Stimulated activated CD4-positive, alpha-beta T cell treated with anti-CD3 and anti-CD28 coated beads, Interleukin-12 subunit alpha, Interleukin-12 subunit beta, amount 100 ng/mL, for 48 hours (primary cell): ENCODE results near the gene HABP2.

ENCODE experiments used
- DNase-seq, 3 donors: peaks; one replicate each; pipeline ENCODE4 v3.0.0-alpha.2; 2020; ENCODE audit warnings: low read depth in 2 of 3, low spot score in 1 of 3

HABP2 gene

DNA sequence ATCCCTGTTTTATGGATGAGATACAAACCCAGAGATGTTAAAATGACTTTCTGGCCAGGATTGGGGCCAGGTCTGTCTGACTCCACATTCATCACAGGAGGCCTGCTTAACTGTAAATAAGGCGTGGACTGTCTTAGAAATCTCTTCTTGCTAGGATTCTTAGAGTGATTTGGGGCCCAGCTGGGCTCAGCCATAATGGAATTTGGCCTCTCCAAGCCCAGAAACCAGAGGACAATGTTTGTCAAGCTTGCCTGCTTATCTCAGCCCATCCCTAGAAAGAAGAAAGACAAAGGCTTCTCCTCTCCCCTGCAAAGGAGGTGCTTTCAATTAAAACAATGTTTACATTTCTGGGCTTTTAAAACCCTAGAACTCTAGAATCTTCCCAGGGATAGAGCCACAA is 2.9 kb downstream of the HABP2 start:
- DNase-seq = no peak

DNA sequence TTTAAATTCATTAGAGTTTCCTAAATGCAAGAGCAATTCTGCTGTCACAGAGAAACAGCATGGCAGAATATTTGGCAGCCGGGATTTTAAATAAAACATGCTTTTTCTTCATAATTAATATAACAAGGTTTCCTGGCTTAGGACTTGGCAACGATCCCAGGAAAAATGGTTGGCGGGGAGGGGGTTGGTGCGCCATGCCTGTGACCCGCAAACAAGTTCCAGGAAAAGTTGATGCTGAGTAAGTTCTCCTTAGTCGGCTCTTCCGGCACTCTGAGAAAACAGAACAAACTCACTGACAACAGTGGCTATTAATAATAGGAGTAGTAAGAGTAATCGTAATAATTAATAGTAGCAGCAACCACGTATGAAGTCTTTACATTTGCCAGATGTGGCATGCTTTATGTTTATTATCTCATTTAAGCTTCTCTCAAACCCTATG is 4.6 kb downstream of the HABP2 start:
- no peak for DNase-seq

DNA sequence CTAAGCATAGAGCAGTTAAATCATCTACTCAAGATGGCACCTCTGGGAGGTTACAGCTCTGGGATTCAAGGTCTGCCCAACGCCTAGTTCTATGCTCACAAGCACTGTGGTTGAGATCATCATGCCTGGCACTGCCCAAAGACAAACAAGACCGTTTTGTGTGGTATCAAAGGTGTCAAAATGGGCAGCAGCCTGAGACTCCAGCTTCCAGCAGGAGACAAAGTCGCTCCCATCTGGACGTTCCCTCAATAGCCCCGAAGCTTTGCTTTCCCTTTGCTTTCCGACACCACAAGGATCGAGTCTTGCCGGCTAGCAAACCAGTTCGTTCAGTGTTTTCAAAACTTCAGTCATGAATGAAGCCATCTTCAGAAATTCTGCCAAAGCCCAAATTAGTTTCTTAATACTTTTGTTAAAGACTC is 5.1 kb downstream of the HABP2 start:
- no peak for DNase-seq

DNA sequence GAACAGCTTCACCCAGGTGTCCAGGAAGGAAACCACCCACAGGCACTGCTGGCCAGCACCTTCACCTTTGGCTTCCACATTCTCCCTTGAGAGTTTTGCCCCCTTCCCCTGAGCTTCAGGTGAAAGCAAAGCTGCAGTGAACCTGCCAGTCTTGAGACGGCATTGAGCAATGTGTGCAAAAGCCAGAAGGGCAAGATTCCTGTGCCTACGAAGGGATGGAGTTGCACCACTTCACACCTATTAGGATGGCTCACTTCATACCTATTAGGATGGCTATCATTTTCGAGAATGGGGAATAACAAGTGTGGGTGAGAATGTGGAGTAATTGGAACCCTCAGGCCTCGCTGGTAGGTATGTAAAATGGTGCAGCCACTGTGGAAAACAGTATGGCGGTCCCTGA is 7.2 kb downstream of the HABP2 start:
- DNase-seq = no peak

DNA sequence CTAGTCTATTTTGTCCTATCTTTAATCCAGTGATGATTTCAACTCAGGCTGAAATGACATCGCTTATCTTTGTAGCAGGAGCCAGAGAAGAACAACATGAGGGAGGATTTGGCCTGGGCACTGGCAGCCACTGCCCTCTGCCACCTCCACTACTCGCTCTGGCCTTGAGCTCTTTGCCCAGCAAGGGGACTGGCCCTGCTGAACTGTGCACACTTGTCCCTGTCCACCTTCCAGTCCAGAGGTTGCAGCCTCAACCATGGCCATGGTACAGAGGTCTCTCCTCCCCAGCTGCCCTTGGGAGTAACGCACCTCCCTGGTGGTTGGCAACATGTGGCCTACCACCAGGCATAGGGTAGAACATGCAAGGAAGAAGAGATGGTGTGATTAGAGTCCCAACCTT is 8.4 kb downstream of the HABP2 start:
- DNase-seq = no peak

DNA sequence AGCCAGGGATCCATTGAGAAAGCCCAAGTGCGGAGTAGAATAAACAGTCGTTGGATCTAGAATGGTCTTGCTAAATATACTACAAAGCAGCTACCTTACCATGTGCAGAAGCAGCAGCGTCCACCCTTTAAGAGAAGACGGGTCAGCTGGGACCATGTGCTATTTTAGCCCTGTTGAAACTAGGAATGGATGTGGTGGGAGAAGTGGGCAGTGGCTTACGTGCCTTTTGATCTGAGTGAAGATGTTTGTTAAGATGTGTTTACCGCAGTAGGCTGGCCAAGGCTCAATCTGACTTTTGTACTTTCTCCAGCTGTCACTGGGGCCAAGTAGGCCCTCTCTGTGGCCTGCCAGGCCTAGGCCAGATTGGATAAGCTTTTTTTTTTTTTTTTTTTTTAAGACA is 9.2 kb downstream of the HABP2 start:
- DNase-seq = no peak

DNA sequence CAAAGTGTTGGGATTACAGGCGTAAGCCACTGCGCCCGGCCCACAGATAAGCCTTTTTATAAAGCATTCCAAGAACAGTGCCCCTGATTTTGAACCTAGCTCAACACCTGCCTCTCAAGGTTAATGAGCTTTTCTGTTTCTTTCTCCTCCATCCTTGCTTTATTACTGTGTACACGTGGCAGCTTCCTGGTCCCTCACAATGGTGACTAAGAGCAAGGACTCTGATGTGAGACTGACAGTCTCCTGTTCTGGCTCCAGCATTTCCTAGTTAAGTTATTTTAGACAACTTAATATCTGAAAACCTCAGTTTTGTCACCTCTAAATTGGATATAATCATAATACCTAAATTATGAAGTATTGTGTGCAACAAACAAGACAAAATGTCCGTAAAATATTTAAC is 9.9 kb downstream of the HABP2 start:
- DNase-seq = no peak

DNA sequence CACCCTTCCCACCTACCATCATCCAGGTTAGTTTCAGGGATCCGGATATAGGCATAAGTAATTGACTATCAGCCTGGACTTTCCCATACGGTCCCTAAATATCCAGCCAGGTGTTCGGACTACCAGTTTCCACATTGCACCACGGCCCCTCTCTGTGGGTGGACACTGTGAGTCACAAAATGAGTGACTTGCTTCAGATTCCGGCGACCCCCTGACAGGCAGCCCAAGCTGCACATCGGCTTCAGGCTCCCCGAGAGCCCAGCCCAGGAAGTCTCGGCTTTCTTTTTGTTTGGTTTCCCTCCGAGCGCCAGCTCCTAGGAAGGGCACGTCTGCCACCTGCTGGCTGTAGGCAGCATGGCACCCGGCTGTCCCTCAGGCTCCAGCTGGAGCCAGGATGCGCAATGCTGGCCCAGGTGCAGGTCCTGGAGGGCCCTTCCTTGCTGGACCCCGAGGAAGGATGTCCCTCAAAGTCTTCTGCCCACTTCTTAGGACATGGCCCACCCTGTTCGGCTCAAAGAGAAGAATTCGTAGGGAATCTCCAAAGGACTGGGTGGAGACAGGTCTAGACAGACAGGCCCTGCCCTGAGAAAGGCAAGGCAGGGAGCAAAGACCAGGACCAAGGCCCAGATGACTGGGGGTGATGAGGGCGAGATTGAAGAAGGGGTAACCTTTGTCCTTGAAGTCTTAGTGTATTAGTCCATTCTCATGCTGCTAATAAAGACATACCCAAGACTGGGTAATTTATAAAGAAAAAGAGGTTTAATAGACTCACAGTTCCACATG is 10.6 kb downstream of the HABP2 start:
- DNase-seq = peak; percentile 53 to 70 (median 61)

DNA sequence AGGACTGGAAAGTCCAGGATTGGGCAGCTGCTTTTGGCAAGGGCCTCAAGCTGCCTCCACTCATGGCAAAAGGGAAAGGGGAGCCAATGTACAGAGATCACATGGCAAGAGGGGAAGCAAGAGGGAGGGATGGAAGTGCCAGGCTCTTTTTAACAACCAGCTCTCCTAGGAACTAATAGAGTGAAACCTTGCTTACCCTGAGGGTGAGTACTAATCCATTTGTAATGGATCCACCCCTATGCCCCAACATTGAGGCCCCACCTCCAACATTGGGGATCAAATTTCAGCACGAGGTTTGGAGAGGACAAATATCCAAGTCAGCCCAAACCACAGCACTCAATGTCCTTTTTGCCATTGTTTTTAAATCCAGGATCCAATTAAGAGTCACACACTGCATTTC is 12.5 kb downstream of the HABP2 start:
- DNase-seq = no peak

DNA sequence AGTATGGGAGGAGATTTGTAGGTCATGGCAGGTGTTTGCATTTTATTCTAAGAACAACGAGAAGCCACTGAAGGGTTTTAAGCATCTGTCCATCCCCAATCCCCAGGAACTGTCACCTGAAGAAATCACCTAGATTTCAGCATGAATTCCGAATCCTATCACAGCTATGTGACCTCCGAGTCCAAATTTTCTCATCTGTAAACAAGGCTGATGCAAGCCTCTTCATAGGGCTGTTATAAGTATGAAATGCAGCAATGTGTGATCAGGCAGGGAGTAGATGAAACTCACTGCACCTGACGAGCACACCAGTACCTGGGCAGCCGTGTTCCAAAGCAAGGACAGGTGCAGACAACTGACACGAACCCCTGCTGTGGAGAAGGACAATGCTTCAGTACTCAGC is 14.0 kb downstream of the HABP2 start:
- no peak for DNase-seq

DNA sequence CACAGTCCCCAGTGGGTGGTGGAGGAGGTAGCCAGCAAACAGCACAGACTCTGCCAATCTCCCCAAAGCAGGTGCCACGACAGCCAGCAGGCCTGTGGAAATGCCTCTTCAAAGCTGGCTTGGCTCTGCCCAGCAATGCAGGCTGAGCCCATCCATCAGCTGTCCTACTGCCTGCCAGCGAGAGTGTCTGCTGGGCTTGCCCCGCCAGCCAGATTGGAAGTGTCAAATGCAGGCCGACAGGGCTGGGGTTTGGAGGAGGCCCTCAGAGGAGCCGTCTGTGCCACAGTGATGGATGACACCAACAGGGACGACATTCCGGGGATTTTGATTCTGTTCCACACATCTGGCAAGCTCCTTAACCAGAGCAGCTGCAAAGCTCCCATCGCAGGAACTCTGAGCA is 16.7 kb downstream of the HABP2 start:
- DNase-seq = no peak

DNA sequence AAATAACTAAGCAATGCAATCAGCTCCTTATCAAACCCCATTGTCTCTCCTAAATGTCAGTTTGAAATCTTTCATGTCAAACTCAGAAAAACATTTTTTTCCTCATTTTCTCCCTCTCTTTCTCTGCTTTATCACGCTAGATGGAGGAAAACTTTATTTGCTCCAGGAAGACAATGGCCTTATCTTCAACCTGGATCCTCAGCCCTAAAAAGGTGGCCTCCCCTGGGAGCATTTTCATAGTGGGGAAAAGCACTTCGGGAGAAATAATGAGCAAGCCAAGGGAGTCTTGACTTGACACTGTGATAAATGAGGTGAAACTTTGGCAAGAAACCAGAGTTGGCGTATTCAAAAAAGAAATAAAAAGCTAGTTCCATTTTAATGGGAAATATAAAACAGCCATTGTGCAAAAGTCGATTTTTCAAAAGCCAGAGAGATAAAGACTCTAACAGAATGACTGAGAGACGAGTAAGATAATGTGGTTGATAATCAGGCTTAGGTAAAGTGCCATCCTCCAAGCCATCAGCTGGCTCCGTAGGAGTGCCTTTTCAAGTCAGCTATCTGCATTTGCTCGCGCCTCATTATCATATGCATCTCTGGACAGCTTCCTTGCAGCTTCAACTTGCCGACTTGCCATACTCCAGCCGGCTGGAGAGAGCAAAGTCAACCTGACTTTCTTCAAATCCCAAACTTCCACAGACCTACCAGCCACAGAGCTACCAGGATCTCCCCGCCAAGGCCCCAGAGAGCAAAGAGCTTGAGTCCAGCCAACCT is 19.9 kb downstream of the HABP2 start:
- DNase-seq = no peak

DNA sequence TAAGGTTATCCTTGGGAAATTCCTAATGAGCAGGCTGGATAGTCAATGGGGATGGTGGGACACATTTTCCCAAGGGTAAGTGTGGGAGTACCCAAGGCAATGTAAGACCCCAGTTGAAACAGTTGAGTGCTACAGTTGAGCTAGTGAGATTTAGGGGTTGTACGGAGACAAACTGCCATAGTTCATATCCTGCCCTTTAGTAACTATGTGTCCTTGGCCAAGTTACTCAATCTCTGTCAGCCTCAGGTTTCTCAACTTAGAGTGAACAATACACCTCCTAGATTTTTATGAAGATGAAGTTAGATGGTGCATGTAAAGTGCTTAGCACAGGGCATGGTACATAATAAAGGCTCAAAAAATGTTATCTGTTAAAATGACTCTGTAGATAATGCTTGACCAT is 20.5 kb downstream of the HABP2 start:
- DNase-seq = no peak

DNA sequence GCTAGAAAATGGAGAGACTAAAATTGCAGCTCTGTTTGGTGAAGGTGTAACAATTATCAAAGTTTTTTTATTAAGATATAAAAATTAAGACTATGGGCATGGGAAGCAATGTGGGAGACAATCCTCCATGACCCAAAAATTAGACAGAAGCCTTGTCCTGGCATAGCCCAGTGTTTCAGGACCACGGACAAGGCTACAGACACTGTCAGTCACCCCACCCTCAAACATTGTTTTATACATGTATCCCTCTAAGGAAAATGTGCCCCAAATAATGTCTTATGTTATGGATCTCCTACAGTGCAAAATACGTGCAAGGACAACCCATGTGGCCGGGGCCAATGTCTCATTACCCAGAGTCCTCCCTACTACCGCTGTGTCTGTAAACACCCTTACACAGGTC is 24.0 kb downstream of the HABP2 start:
- DNase-seq = no peak

DNA sequence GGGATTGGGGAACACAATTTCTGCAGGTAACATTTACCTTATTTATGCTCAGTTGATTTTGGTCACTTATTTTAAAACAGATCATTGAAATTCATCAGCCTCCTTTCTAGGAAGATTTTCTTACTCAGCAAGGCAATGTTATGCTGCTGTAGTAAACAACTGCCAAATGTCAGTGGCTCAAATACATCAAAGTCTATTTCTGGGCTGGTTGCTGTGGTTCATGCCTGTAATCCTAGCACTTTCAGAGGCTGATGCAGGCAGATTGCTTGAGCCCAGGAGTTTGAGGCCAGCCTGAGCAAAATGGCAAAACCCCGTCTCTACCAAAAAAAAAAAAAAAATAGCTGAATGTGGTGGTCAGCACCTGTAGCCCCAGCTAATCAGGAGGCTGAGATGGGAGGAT is 25.9 kb downstream of the HABP2 start:
- no peak for DNase-seq

DNA sequence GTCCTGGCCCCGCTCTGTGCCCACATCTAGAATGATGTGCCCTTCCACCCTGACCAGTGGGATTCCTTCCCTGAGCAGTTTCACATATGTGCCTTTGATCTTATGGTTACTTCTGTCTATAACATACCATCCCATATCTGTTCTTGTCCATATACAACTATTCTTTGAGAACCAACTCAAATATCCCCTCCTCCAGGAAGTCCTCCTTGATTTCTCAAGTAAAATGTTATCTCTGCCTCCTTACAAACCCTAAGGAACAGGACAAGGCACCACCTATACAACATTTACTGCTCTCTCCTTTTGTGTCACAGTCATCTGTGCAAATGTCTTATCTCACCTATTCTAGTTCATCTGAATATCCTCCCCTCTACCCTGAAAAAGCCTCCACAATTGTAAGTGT is 28.2 kb downstream of the HABP2 start:
- DNase-seq = no peak

DNA sequence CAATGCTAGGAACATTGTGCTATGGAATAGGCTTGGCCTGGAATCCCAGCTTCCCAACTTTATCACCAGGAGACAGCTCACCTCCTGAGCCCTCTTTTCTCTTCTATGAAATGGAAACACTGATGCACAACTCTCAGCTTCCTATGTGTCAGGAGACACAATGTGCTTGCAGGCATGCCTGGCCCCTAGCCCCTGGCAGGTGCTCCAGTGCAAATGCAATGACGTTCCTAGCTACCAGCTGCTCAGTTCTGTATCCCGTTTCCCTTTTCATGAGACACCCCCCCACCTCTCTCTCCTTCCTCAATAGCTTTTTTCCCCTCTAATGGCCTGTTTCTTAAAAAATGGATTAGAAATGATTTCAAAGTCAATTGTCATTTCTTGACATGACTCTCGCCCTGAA is 30.7 kb downstream of the HABP2 start:
- DNase-seq = no peak

DNA sequence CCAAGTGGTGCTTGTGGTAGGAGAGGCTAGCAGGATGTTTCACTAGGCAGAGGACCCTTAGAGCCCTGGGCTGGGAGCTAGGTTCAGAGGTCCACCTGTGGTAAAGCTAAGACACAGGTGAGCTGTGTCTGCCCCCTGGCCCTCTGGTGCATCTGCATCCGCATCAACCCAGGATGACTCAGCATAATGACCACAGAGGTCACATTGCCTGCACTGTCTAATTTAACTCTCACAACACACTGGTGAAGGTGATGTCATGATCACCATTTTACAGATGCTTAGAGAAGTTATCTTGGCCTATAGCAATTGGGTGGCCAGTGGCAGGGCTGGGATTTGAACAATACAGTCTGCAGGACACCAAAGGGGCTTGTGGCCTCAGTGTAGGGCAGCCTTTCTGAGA is 33.1 kb downstream of the HABP2 start:
- no peak for DNase-seq

DNA sequence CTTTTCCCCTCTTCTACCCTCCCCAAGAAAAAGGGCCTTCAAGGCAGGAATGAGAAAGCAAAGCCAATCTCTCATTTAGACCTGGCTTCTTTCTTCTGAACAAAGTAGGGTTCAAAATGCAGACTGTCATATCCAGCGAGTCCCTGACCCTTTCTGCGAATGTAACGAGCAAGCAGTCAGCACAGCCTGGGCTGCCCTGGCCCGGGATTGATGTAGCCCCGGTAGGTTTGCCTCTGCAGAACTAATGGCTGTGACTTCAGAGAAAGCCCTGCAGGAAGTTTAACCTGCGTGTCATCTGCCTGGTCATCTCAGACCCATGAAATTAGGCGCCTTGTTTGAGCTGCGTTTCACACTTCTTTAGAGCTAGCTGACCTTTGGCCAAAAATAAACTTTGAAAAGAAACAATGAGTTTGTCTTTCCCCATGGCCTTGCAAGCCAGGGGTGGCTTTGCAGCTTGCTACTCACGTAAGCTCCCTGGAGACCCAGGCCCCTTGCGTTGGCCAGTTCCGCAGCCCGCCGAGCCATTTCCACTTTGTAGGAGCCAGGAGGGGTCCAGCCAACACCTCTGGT is 36.4 kb downstream of the HABP2 start:
- no peak for DNase-seq

DNA sequence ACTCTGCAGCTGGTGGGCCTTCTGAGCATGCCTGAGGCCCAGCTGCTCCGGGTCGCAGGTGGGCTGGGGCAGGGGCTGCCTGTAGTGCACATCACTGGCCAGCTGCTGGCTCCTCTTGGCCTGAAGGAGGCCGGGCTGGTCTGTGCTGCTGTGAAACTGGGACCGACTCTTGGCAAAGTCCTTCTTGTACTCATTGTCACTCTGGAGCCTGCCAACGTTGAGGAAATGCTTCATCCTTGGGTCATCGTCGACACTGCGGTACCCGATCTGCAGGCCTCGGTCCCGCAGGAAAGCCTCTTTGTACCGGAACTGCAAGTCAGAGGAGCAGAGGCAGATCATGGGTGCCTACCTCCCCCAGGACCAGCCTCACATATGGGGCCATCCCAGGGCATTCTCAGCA is 37.7 kb downstream of the HABP2 start:
- DNase-seq = no peak

DNA sequence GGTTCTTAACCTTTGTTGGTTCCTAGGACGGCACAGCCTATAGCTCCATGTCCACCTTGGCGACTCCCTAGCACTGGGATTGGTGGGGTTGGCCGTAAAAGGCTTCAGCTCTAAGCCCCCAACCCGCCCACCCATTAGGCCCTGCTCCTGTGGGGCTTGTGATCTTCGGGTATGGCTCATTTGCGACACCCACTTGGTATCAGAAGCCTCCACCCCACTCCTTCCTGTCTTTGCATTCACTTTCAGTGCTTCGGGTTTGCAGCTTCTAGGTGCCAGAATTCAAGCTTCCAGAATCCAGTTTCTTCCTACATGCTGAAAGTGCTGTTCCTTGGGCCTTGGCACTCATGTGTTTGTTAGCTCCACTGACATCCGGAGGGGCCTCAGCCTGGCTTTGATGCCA is 39.5 kb downstream of the HABP2 start:
- no peak for DNase-seq

DNA sequence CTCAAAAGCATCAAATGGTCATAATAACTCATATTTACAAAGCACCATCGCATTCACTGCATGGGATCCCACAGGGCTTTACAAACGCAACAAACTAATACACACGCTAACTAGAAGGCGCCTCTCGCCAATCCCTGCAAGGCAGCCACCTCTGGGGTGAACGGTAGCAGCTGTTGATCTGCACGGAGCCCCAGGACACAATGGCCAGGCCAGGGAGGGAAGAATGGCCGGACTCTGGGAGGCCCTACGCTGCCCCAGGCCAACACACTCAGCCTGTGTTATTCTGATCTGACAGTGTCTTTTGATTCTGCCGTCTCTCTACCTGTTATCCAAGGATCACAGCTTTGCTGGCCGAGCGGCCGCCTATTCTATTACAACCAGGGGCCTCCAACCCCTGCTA is 41.8 kb downstream of the HABP2 start:
- no peak for DNase-seq
